K562 (cell line): ENCODE measurements around the gene CLDN25. TPM values are rescaled to one million over a fixed set of nuclear protein-coding genes. Genes with fewer than 3 reads are reported as not detected.

ENCODE experiments used
- ATAC-seq: fragments of 200-7000 bp; cut with Tn5 transposase; 3 replicates; pipeline ENCODE4 v1.9.1; 2020; ENCODE audit warnings: moderate library complexity
- BruUV-seq: library from RNA; stranded (reverse); fragments of 400-500 nt; replicated peaks from 2 replicates; lab custom pipeline; 2021; lab: Mats Ljungman, UMichigan
- CTCF ChIA-PET: fragments of 300-600 bp; formaldehyde crosslinking; extraction: SDS; loops from one replicate; lab custom pipeline; 2021; ENCODE audit warnings: low intra/inter-chr PET ratio; lab: Yijun Ruan, JAX
- POLR2A ChIA-PET: fragments of 300-600, 350-650 bp; sonication (Branson Sonifier 250); formaldehyde crosslinking; extraction: SDS; loops from one replicate; lab custom pipeline; 2021; ENCODE audit warnings: antibody characterized with exemption, inconsistent platforms; lab: Yijun Ruan, JAX
- DNase-seq, 4 experiments: peaks; one replicate each; pipeline versions ENCODE4 v3.0.0 to v3.0.0-alpha.2; 2011 to 2018; ENCODE audit warnings: low spot score in 3 of 4, mixed read lengths in 3 of 4; ENCODE audit errors: extremely low read depth in 1 of 4
- FAIRE-seq: peaks from 2 replicates; lab custom pipeline; 2011; peaks lifted over from hg19 to GRCh38; lab: Jason Lieb, UNC
- H2AFZ ChIP-seq: 2 replicates; pipeline ENCODE4 v1.6.0; 2011; ENCODE audit warnings: low read depth, low read length, control low read depth, inconsistent platforms
- H3K27ac ChIP-seq: fragments of 200-600 bp; 3 replicates; pipeline ENCODE4 v1.8.0; 2011; ENCODE audit warnings: low read depth, mild to moderate bottlenecking, control low read depth, inconsistent platforms, low read length, moderate library complexity, mixed read lengths; ENCODE audit errors: extremely low read depth
- H3K27me3 ChIP-seq, 2 experiments: fragments of 300-600 bp in 1 of 2; 2 replicates in 1 of 2; 3 replicates in 1 of 2; pipeline versions ENCODE4 v1.6.0 to v1.8.0; 2011; ENCODE audit warnings: inconsistent platforms in 2 of 2, low read length in 2 of 2, mild to moderate bottlenecking in 1 of 2, mixed read lengths in 1 of 2, moderate library complexity in 1 of 2; ENCODE audit not compliant: control insufficient read depth in 2 of 2, insufficient read depth in 2 of 2
- H3K36me3 ChIP-seq: fragments of 300-600 bp; 3 replicates; pipeline ENCODE4 v1.8.0; 2011; ENCODE audit warnings: mild to moderate bottlenecking, low read length, inconsistent platforms; ENCODE audit not compliant: control insufficient read depth, insufficient read depth
- H3K4me1 ChIP-seq, 2 experiments: fragments of 200-600 bp in 1 of 2; replicated peaks in 1 of 2; 2 replicates in 1 of 2; 3 replicates in 1 of 2; pipeline versions ENCODE4 v1.5.1 to v1.8.0; 2011; ENCODE audit warnings: inconsistent platforms in 2 of 2, low read length in 2 of 2, mild to moderate bottlenecking in 1 of 2, mixed read lengths in 1 of 2, moderate library complexity in 1 of 2; ENCODE audit not compliant: control insufficient read depth in 2 of 2, insufficient read depth in 2 of 2
- H3K4me2 ChIP-seq: 2 replicates; pipeline ENCODE4 v1.6.1; 2011; ENCODE audit warnings: low read length, control low read depth, inconsistent platforms, mixed read lengths; ENCODE audit not compliant: insufficient read depth
- H3K4me3 ChIP-seq: fragments of 200-600 bp; sonication (generic), shearing (Covaris generic); 2 replicates; pipeline ENCODE4 v1.5.1; 2016; ENCODE audit warnings: control low read depth, inconsistent platforms
- H3K79me2 ChIP-seq: fragments of 200-600 bp; 3 replicates; pipeline ENCODE4 v1.8.0; 2011; ENCODE audit warnings: low read length, inconsistent platforms; ENCODE audit not compliant: control insufficient read depth, insufficient read depth
- H3K9ac ChIP-seq, 2 experiments: 2 replicates each; pipeline versions ENCODE4 v1.6.0 to v1.6.1; 2011; ENCODE audit warnings: low read depth in 2 of 2, low read length in 2 of 2, control low read depth in 1 of 2, inconsistent platforms in 1 of 2, mild to moderate bottlenecking in 1 of 2, mixed read lengths in 1 of 2; ENCODE audit not compliant: insufficient read depth in 1 of 2
- H3K9me1 ChIP-seq: one replicate; pipeline ENCODE4 v1.6.0; 2011; ENCODE audit warnings: inconsistent platforms, mild to moderate bottlenecking, low read length, moderate library complexity; ENCODE audit not compliant: control insufficient read depth, insufficient read depth
- H3K9me3 ChIP-seq: replicated peaks from 2 replicates; pipeline ENCODE4 v1.5.1; 2011; ENCODE audit warnings: low read depth, low read length, inconsistent platforms; ENCODE audit not compliant: control insufficient read depth, insufficient read depth
- H4K20me1 ChIP-seq: replicated peaks from 2 replicates; pipeline ENCODE4 v1.6.1; 2011; ENCODE audit warnings: low read length, inconsistent platforms, mixed read lengths; ENCODE audit not compliant: control insufficient read depth, insufficient read depth
- ATF3 ChIP-seq, 2 experiments: fragments of 450-650 bp in 1 of 2; sonication (generic) in 1 of 2; formaldehyde crosslinking in 1 of 2; IDR thresholded peaks in 1 of 2; conservative IDR thresholded peaks in 1 of 2; 2 replicates each; pipeline versions ENCODE4 v1.6.1 to v1.8.1; 2016 to 2023; ENCODE audit warnings: mild to moderate bottlenecking in 2 of 2, moderate library complexity in 2 of 2, inconsistent platforms in 1 of 2, missing genetic modification reagents in 1 of 2
- C11orf30 ChIP-seq: fragments of 450-650 bp; IDR thresholded peaks from 2 replicates; pipeline ENCODE4 v1.6.1; 2016; ENCODE audit warnings: low read depth, mild to moderate bottlenecking
- CBFA2T2 ChIP-seq: fragments of 450-650 bp; conservative IDR thresholded peaks from 2 replicates; pipeline ENCODE4 v1.6.1; 2017; ENCODE audit warnings: mild to moderate bottlenecking
- CBX2 ChIP-seq: fragments of 200-600 bp; sonication (generic); IDR thresholded peaks from one replicate; pipeline ENCODE4 v1.6.1; 2012; ENCODE audit warnings: mild to moderate bottlenecking, low read length, inconsistent platforms; ENCODE audit not compliant: insufficient read depth, poor library complexity, severe bottlenecking
- CEBPB ChIP-seq: fragments of 450-650 bp; IDR thresholded peaks from 2 replicates; pipeline ENCODE4 v1.6.1; 2016; ENCODE audit warnings: missing genetic modification characterization, missing compliant biosample characterization
- GTF2E2 ChIP-seq: fragments of 200-800 bp; sonication (Bioruptor generic); IDR thresholded peaks from 2 replicates; pipeline ENCODE4 v1.6.1; 2016; ENCODE audit warnings: missing genetic modification characterization, missing compliant biosample characterization
- HDAC3 ChIP-seq: fragments of 450-650 bp; IDR thresholded peaks from 2 replicates; pipeline ENCODE4 v1.6.1; 2018; ENCODE audit warnings: borderline replicate concordance, mild to moderate bottlenecking, moderate library complexity; ENCODE audit not compliant: partially characterized antibody
- HDAC6 ChIP-seq: IDR thresholded peaks from 2 replicates; pipeline ENCODE4 v1.6.1; 2012; ENCODE audit warnings: low read depth, mild to moderate bottlenecking, control low read depth, inconsistent platforms, low read length, moderate library complexity
- KDM5B ChIP-seq: fragments of 200-600 bp; sonication (generic); IDR thresholded peaks from 2 replicates; pipeline ENCODE4 v1.6.1; 2012; ENCODE audit warnings: low read depth, mild to moderate bottlenecking, moderate library complexity, low read length, control low read depth, inconsistent platforms; ENCODE audit not compliant: insufficient replicate concordance
- MAFF ChIP-seq: IDR thresholded peaks from 2 replicates; pipeline ENCODE4 v1.6.1; 2012; ENCODE audit warnings: low read length, improper control_type of control experiment
- MAFK ChIP-seq: IDR thresholded peaks from 2 replicates; pipeline ENCODE4 v1.6.1; 2011; ENCODE audit warnings: low read length, improper control_type of control experiment
- MCM3 ChIP-seq: fragments of 450-650 bp; IDR thresholded peaks from 2 replicates; pipeline ENCODE4 v1.6.1; 2016
- MEF2A ChIP-seq: IDR thresholded peaks from 2 replicates; pipeline ENCODE4 v1.6.1; 2011; ENCODE audit warnings: low read depth, mild to moderate bottlenecking, low read length, moderate library complexity; ENCODE audit not compliant: control insufficient read depth
- MXD1 ChIP-seq: fragments of 250-450 bp; sonication (Bioruptor Pico); IDR thresholded peaks from 2 replicates; pipeline ENCODE4 v1.8.0; 2021; ENCODE audit warnings: borderline replicate concordance, mild to moderate bottlenecking, moderate library complexity; ENCODE audit not compliant: poor library complexity, severe bottlenecking
- RB1 ChIP-seq: fragments of 450-650 bp; IDR thresholded peaks from 2 replicates; pipeline ENCODE4 v1.6.1; 2017; ENCODE audit warnings: low read depth, mild to moderate bottlenecking
- ZNF316 ChIP-seq: fragments of 450-650 bp; IDR thresholded peaks from 2 replicates; pipeline ENCODE4 v1.6.1; 2016
- ZNF507 ChIP-seq: conservative IDR thresholded peaks from 2 replicates; pipeline ENCODE4 v1.6.1; 2017; ENCODE audit warnings: missing genetic modification characterization, missing compliant biosample characterization
- ZNF695 ChIP-seq: fragments of 450-650 bp; formaldehyde crosslinking; IDR thresholded peaks from 2 replicates; pipeline ENCODE4 v1.4.0; 2020; ENCODE audit warnings: mild to moderate bottlenecking, moderate library complexity
- ZNF766 ChIP-seq: fragments of 200-800 bp; sonication (Bioruptor generic); conservative IDR thresholded peaks from 2 replicates; pipeline ENCODE4 v1.6.1; 2016; ENCODE audit warnings: missing genetic modification characterization, missing compliant biosample characterization
- WGBS: fragments of 100-300 bp; shearing (Covaris generic); methylation state at CpG from one replicate; pipeline ENCODE4 v1.1.6; 2016; ENCODE audit warnings: low coverage, mixed read lengths; ENCODE audit not compliant: insufficient coverage; ENCODE audit errors: missing lambda C conversion rate; 5-methylcytosine and 5-hydroxymethylcytosine counted together
- in situ Hi-C: fragments of 300-500 bp; cut with MboI; formaldehyde crosslinking; loops from 4 replicates; pipeline ENCODE4 v1.15.0; 2018; ENCODE audit warnings: inconsistent platforms, mixed read lengths
- intact Hi-C: fragments of 100-400 bp; cut with micrococcal nuclease; formaldehyde crosslinking; loops from 2 replicates; pipeline ENCODE4 v1.14.2; 2022
- polyA plus RNA-seq, 8 experiments: library from polyadenylated mRNA; depleted of rRNA in 4 of 8; stranded (reverse) in 5 of 8; unstranded in 3 of 8; fragments of >200 nt; fragmentation: Nextera tagmentation in 2 of 8; fragmentation: Illumina TruSeq in 1 of 8; extraction: Ambion mirVana in 2 of 8; extraction: Trizol in 1 of 8; gene quantifications; 2 replicates each; pipeline versions ENCODE4 v1.2.1 to v1.2.3, GENCODE V29; 2011 to 2014; ENCODE audit warnings: inconsistent platforms in 1 of 8, missing spikeins in 1 of 8
- total RNA-seq, 7 experiments: library from RNA; depleted of rRNA in 6 of 7; stranded (reverse); fragments of >200 nt in 6 of 7; fragmentation: Illumina TruSeq in 2 of 7; extraction: Trizol in 2 of 7; gene quantifications; 2 replicates each; pipeline versions ENCODE4 v1.2.1 to v1.2.3, GENCODE V29; 2011 to 2021; ENCODE audit warnings: low replicate concordance in 1 of 7
- TF ChIP-seq, protein P1 (sequence below): fragments of 250-450 bp; sonication (Bioruptor Pico); IDR thresholded peaks from 2 replicates; pipeline ENCODE4 v1.5.0; 2021

The CLDN25 gene
- total and polyA plus RNA-seq, 9 of the 15 experiments (the other 6 are each of a cell fraction or from before 2014, with no cell fraction given) = not detected

- intact Hi-C loops = no loop called here
- Histone ChIP-seq H4K20me1 (no peaks in the 10 kb centered on the region), H3K4me2 (no peak overlapping the region), H3K9ac (peak overlapping the region in 1 of 2 experiments; percentile 67; a peak in 1 of 4 replicates), H2AFZ (no peak overlapping the region), H3K27me3 (peaks cover 21 to 37% of the 10 kb centered on the region in 2 experiments), H3K79me2 (peaks cover 2% of the 10 kb centered on the region), H3K9me1 (no peaks in the 10 kb centered on the region), H3K27ac (no peak overlapping the region), H3K4me3 (no peak overlapping the region), H3K4me1 (no peaks in the 10 kb centered on the region; a peak in 1 of 5 replicates), H3K36me3 (no peaks in the 10 kb centered on the region), H3K9me3 (no peaks in the 10 kb centered on the region)
- 15% methylated on average over 11 of the region's 11 CpGs for WGBS
- FAIRE-seq = no peak
- no TSS peak for BruUV-seq
- no peak for DNase-seq
- in situ Hi-C loops = no loop called here
- ATAC-seq = no peak
- ChIA-PET CTCF (no interaction called here), POLR2A (no interaction called here)
- no peak for TF ChIP-seq MCM3
- TF ChIP-seq MAFF = peak; percentile 56; the same call in 1 of the 2 replicates
- no peak for TF ChIP-seq MEF2A
- peak; percentile 34; the same call in 1 of the 2 replicates for TF ChIP-seq CEBPB (tag)
- TF ChIP-seq ZNF507 = no peak
- peak; percentile 69 for TF ChIP-seq ZNF316
- no peak for TF ChIP-seq ZNF695 (CRISPR knock-in tag)
- no peak for TF ChIP-seq ATF3 (IDR thresholded peaks at IDR 0.05)
- TF ChIP-seq ATF3 (CRISPR knock-in tag; conservative IDR thresholded peaks at IDR 0.05) = no peak
- no peak for TF ChIP-seq CBFA2T2
- no peak for TF ChIP-seq CBX2
- TF ChIP-seq HDAC6 = no peak
- no peak for TF ChIP-seq RB1
- TF ChIP-seq MXD1 = no peak
- TF ChIP-seq KDM5B = no peak
- no peak for TF ChIP-seq GTF2E2 (tag)
- peak; percentile 39; the same call in 1 of the 2 replicates for TF ChIP-seq C11orf30
- peak; percentile 59; the same call in 1 of the 2 replicates for TF ChIP-seq MAFK
- TF ChIP-seq, protein P1, sequence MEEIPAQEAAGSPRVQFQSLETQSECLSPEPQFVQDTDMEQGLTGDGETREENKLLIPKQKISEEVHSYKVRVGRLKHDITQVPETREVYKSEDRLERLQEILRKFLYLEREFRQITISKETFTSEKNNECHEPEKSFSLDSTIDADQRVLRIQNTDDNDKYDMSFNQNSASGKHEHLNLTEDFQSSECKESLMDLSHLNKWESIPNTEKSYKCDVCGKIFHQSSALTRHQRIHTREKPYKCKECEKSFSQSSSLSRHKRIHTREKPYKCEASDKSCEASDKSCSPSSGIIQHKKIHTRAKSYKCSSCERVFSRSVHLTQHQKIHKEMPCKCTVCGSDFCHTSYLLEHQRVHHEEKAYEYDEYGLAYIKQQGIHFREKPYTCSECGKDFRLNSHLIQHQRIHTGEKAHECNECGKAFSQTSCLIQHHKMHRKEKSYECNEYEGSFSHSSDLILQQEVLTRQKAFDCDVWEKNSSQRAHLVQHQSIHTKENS (CRISPR knock-in tag) = no peak
- no peak for TF ChIP-seq ZNF766 (CRISPR knock-in tag)
- TF ChIP-seq HDAC3 = no peak
Observed at GRCh38 chr11:113778111-113778910, 1.3 kb upstream of the CLDN25 start.
